Measurements from ENCODE around the gene ZKSCAN8.

DNA sequence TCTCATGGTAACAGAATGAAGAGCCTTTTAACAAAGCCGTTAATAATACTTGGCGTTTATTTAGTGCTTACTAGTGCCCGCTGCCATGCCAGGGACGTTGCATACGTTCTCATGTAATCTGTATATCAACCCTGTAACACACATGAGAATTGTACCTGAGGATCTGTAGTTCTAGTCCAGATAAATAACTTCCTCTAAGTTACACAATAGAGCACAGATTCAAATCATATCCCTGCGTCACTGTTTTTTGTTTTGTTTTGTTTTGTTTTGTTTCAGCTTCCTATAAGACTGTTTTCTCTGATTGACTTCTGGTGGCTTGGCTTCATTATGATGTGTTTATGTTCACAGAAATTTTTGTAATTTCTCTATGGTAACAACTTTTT lies 16.7 kb upstream of the ZKSCAN8 start:
- TF ChIP-seq POLR2A (IDR thresholded peaks at IDR 0.05): no peak
- TF ChIP-seq, protein P1, sequence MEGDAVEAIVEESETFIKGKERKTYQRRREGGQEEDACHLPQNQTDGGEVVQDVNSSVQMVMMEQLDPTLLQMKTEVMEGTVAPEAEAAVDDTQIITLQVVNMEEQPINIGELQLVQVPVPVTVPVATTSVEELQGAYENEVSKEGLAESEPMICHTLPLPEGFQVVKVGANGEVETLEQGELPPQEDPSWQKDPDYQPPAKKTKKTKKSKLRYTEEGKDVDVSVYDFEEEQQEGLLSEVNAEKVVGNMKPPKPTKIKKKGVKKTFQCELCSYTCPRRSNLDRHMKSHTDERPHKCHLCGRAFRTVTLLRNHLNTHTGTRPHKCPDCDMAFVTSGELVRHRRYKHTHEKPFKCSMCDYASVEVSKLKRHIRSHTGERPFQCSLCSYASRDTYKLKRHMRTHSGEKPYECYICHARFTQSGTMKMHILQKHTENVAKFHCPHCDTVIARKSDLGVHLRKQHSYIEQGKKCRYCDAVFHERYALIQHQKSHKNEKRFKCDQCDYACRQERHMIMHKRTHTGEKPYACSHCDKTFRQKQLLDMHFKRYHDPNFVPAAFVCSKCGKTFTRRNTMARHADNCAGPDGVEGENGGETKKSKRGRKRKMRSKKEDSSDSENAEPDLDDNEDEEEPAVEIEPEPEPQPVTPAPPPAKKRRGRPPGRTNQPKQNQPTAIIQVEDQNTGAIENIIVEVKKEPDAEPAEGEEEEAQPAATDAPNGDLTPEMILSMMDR (IDR thresholded peaks at IDR 0.05): no peak
